Measurements from ENCODE around the gene TRAF3IP3. TPM values are rescaled to one million over a fixed set of nuclear protein-coding genes. Genes with fewer than 3 reads are reported as not detected.

The TRAF3IP3 gene
- total RNA-seq, 4 donors from 2014 or later = 0.61 to 2.1 (median 1.1) TPM; not detected in 1

DNA sequence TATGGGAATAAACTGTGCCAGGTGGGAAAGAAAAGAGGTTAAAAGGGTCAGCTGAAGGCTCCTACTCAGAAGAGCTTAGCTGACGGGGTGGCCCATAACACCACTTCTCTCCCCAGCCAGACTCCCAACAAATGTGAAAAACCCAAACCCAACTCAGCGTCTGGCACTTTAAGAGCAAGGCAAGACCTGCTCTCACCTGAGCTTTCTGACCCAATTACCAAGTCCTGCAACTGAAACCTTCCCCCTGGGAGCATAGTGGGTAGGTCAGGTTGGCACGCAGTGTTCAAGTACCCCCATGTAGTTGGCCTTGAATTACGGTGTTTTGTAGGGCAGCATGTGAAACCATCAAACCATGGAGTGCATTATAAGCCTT, 46.9 kb downstream of the TRAF3IP3 start:
- intact Hi-C loops (cut with DNase I; ENCODE audit: low total_unique reads) = no loop called here
- 56 to 67% methylated on average over 4 of the region's 4 CpGs for WGBS, 2 donors
- H3K4me3 ChIP-seq (ENCODE audit: low read depth, poor library complexity, severe bottlenecking) = no peak overlapping the region
- TF ChIP-seq, protein P1, sequence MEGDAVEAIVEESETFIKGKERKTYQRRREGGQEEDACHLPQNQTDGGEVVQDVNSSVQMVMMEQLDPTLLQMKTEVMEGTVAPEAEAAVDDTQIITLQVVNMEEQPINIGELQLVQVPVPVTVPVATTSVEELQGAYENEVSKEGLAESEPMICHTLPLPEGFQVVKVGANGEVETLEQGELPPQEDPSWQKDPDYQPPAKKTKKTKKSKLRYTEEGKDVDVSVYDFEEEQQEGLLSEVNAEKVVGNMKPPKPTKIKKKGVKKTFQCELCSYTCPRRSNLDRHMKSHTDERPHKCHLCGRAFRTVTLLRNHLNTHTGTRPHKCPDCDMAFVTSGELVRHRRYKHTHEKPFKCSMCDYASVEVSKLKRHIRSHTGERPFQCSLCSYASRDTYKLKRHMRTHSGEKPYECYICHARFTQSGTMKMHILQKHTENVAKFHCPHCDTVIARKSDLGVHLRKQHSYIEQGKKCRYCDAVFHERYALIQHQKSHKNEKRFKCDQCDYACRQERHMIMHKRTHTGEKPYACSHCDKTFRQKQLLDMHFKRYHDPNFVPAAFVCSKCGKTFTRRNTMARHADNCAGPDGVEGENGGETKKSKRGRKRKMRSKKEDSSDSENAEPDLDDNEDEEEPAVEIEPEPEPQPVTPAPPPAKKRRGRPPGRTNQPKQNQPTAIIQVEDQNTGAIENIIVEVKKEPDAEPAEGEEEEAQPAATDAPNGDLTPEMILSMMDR (IDR thresholded peaks at IDR 0.05) = no peak
- no peak for TF ChIP-seq POLR2A (IDR thresholded peaks at IDR 0.05)
- DNase-seq (ENCODE audit: low spot score in 2 of 2) = no peak

DNA sequence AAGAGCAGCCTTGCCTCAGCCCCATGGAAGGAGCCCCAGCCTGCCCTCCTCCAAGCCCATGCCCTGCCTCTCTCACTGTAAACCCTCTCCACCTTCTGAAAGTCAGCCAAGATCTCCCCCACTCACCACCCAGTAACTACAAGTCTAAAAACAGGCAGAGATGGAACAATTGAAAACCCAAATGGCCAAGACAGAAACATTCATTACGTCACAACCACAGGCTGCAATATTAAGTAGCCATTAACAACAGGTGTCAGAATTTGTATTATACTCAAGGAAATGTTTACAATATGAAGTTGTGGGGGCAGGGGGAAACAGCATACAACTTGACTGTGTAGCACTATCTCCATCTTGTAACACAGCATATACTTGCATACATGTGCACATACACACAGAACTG, 47.7 kb downstream of the TRAF3IP3 start:
- DNase-seq (ENCODE audit: low spot score in 2 of 2) = no peak
- intact Hi-C loops (cut with DNase I; ENCODE audit: low total_unique reads) = no loop called here
- 62 to 67% methylated on average over 1 of the region's 1 CpG for WGBS, 2 donors
- no peak overlapping the region for H3K4me3 ChIP-seq (ENCODE audit: low read depth, poor library complexity, severe bottlenecking)
- TF ChIP-seq POLR2A (IDR thresholded peaks at IDR 0.05) = no peak
- TF ChIP-seq, protein P1 (IDR thresholded peaks at IDR 0.05) = no peak

DNA sequence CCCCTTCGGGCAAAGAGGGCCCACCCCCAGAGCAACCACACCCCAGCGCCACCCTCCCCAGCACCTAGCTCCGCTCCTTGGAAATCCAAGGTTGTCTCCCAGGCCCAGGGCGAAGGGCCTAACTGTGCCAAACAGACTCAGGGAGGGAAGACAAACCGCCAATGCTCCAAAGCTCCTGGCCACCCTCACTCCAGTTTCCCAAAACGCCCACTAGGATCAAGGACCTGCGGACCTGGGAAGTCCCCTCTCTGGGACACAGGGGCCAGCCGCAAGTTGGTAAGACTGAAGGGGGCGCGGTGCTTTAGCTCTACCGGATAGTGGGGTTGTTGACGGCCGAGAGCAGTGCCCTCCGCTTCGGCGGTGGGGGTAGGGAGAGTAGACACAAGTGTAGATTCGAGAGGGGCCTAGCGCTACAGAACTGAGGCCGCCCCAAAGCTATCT, 49.5 kb downstream of the TRAF3IP3 start:
- intact Hi-C loops (cut with DNase I; ENCODE audit: low total_unique reads) = no loop called here
- TF ChIP-seq, protein P1 (IDR thresholded peaks at IDR 0.05) = no peak
- TF ChIP-seq POLR2A (IDR thresholded peaks at IDR 0.05) = no peak

DNA sequence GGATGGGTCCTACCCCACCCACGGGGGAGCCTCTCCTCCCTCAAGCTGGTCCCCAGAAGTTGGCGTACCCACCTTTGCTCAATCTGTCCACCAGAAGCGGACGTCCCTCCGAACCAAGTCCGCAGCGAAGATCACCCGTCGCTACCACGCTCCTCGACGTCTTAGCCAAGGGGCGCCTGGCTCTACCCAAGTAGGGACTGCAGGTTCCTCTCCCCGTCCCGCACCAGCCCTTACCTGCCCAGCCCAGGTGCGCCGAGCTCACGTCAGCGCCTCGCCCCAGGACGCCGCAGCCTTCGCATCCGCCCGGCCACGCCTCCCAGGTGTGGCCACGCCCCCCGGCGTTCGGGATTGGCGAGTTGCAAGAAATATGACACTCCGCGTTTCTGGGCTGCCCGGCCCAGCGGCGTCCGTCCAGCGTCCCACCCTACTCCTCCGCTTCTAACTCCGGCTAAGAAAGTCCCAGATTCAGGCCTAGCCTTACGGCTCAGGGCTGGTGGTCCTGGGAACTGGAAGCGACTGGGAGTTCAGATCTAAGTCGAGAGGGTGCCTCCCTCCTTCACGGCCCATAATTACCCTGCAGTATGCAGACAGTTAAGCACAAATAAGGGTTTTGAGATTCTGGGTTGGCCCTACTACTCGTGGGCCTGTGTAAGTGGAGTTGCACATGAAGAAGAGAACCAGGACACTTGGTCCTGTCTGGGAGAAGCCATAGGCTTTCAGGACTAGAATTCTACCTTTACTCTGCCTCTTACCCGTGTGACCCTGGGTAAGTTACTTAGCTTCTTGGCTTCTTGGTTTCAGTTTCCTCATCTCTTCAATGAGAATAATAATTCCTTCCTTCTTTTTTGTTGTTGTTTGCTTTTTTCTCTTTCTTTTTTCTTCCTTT, 50.3 kb downstream of the TRAF3IP3 start, which contains the start of gene IRF6:
IRF6 (minus strand) TSS at position 268 of the 886 bp plus-strand sequence. CDS start 4,729 bp downstream, outside the sequence.
- peak; percentile 91 to 96 for DNase-seq (ENCODE audit: low spot score in 2 of 2)
- peak within 1 kb of the TSS; percentile 55 for H3K4me3 ChIP-seq (ENCODE audit: low read depth, poor library complexity, severe bottlenecking)
- peak in 1 of 2 donors; percentile 7 for TF ChIP-seq POLR2A (IDR thresholded peaks at IDR 0.05)
- TF ChIP-seq, protein P1 (IDR thresholded peaks at IDR 0.05) = no peak
- WGBS, 2 donors = 7 to 11% methylated on average over 36 to 43 of the region's 46 CpGs
- intact Hi-C loops (cut with DNase I; ENCODE audit: low total_unique reads) = no loop called here

More for the DNA sequence above, 49.5 kb downstream of the TRAF3IP3 start:
- 25 to 30% methylated on average over 18 of the region's 19 CpGs for WGBS, 2 donors
- DNase-seq (ENCODE audit: low spot score in 2 of 2) = no peak
- H3K4me3 ChIP-seq (ENCODE audit: low read depth, poor library complexity, severe bottlenecking) = peak overlapping the region; percentile 55

DNA sequence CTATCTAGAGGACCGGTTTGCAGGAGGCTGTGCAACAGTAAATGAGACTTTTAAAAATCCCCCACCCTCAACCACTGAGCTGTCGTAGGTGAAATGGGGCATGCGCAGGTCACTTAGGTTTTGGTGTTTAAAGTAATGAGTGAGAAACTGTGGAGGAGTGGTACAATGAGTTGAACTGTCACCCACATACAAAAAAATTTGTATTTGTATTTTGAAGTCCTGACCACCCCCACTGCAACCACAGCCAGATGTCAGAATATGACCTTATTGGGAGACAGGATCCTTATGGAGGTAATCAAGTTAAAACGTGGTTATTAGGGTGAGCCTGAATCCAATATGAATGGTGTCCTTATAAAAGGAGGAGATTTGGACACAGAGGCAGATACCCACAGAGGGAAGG, 51.7 kb downstream of the TRAF3IP3 start:
- H3K4me3 ChIP-seq (ENCODE audit: low read depth, poor library complexity, severe bottlenecking) = no peak overlapping the region
- WGBS, 2 donors = 74% methylated on average over 4 of the region's 4 CpGs
- intact Hi-C loops (cut with DNase I; ENCODE audit: low total_unique reads) = no loop called here
- no peak for DNase-seq (ENCODE audit: low spot score in 2 of 2)
- no peak for TF ChIP-seq POLR2A (IDR thresholded peaks at IDR 0.05)
- TF ChIP-seq, protein P1 (IDR thresholded peaks at IDR 0.05) = no peak
